ENCODE data around the gene TAF11L4. TPM values are rescaled to one million over a fixed set of nuclear protein-coding genes. Genes with fewer than 3 reads are reported as not detected.

TAF11L4 gene
- total and polyA plus RNA-seq, 2 of the 4 experiments (the other 2 are of a cell fraction): not detected

GRCh38 chr5:17492770-17493169 is 28.8 kb upstream of the TAF11L4 start:
- H3K27me3 ChIP-seq (ENCODE audit: control insufficient read depth, insufficient read depth, low read length): peaks cover 6% of the 10 kb centered on the region
- in situ Hi-C loops (cut with MboI; ENCODE audit: low sequenced_read_pairs): no loop called here
- H2BK120ac ChIP-seq (ENCODE audit: low read depth, low read length): no peak overlapping the region
- no peak overlapping the region for H3K4me3 ChIP-seq (ENCODE audit: insufficient read depth, low read depth, low read length)
- ATAC-seq (ENCODE audit: low read depth): no peak
- H4K91ac ChIP-seq (ENCODE audit: insufficient read depth, low read depth, low read length): no peak overlapping the region
- no peak overlapping the region for H3K4ac ChIP-seq (ENCODE audit: low read depth, low read length)
- BruUV-seq (replicated peaks): no TSS peak
- no peak overlapping the region for H3K27ac ChIP-seq (ENCODE audit: insufficient read depth, low read length)
- ChIA-PET CTCF (no interaction called here), POLR2A (ENCODE audit: unreplicated experiment) (no interaction called here)
- no peaks in the 10 kb centered on the region for H3K9me3 ChIP-seq (ENCODE audit: control insufficient read depth, insufficient read depth, low read length)
- no peaks in the 10 kb centered on the region for H3K79me1 ChIP-seq (ENCODE audit: low read depth in 1 of 2, low read length in 2 of 2)
- no peak overlapping the region for H3K56ac ChIP-seq (ENCODE audit: extremely low read depth, insufficient read depth, low read length)
- H2AFZ ChIP-seq (replicated peaks; ENCODE audit: low read length, poor library complexity): no peak overlapping the region
- no peak overlapping the region for H3K14ac ChIP-seq (replicated peaks; ENCODE audit: low read depth, low read length)
- no peak overlapping the region for H3K9ac ChIP-seq (ENCODE audit: low read depth, low read length)
- H2AK5ac ChIP-seq (ENCODE audit: low read depth, low read length): no peak overlapping the region
- H4K5ac ChIP-seq (ENCODE audit: low read depth, low read length): no peak overlapping the region
- no CpG with 5 or more reads among the region's 3 CpGs for WGBS, 2 experiments (ENCODE audit: extremely low coverage in 2 of 2, insufficient read length in 1 of 2)
- no peak for DNase-seq
- H3K9me1 ChIP-seq (ENCODE audit: insufficient read depth, low read length): no peaks in the 10 kb centered on the region
- H2BK15ac ChIP-seq (ENCODE audit: low read depth, low read length): no peak overlapping the region
- H2AK9ac ChIP-seq (replicated peaks; ENCODE audit: low read depth, low read length, poor library complexity): no peak overlapping the region
- no peak overlapping the region for H3K23ac ChIP-seq (ENCODE audit: low read depth, low read length)
- no peak overlapping the region for H3K18ac ChIP-seq (ENCODE audit: low read depth, low read length)
- TF ChIP-seq RFX5 (IDR thresholded peaks at IDR 0.05; ENCODE audit: low read depth, low read length): no peak
- no peak for TF ChIP-seq MAFK (IDR thresholded peaks at IDR 0.05; ENCODE audit: low read depth, low read length)
- TF ChIP-seq, protein P1, sequence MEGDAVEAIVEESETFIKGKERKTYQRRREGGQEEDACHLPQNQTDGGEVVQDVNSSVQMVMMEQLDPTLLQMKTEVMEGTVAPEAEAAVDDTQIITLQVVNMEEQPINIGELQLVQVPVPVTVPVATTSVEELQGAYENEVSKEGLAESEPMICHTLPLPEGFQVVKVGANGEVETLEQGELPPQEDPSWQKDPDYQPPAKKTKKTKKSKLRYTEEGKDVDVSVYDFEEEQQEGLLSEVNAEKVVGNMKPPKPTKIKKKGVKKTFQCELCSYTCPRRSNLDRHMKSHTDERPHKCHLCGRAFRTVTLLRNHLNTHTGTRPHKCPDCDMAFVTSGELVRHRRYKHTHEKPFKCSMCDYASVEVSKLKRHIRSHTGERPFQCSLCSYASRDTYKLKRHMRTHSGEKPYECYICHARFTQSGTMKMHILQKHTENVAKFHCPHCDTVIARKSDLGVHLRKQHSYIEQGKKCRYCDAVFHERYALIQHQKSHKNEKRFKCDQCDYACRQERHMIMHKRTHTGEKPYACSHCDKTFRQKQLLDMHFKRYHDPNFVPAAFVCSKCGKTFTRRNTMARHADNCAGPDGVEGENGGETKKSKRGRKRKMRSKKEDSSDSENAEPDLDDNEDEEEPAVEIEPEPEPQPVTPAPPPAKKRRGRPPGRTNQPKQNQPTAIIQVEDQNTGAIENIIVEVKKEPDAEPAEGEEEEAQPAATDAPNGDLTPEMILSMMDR (conservative IDR thresholded peaks at IDR 0.05; ENCODE audit: low read depth, low read length): no peak
- no peak for TF ChIP-seq RAD21 (IDR thresholded peaks at IDR 0.05; ENCODE audit: low read length)
- no peak for TF ChIP-seq CHD1 (IDR thresholded peaks at IDR 0.05; ENCODE audit: low read depth, low read length)
- no peak for TF ChIP-seq BHLHE40 (IDR thresholded peaks at IDR 0.05; ENCODE audit: low read depth, low read length)
- TF ChIP-seq, protein P2, sequence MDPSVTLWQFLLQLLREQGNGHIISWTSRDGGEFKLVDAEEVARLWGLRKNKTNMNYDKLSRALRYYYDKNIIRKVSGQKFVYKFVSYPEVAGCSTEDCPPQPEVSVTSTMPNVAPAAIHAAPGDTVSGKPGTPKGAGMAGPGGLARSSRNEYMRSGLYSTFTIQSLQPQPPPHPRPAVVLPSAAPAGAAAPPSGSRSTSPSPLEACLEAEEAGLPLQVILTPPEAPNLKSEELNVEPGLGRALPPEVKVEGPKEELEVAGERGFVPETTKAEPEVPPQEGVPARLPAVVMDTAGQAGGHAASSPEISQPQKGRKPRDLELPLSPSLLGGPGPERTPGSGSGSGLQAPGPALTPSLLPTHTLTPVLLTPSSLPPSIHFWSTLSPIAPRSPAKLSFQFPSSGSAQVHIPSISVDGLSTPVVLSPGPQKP (IDR thresholded peaks at IDR 0.05; ENCODE audit: borderline replicate concordance, low read depth, low read length): no peak
- TF ChIP-seq NFE2L2 (IDR thresholded peaks at IDR 0.05; ENCODE audit: low read depth, low read length): no peak
- no peak for TF ChIP-seq POLR2A (IDR thresholded peaks at IDR 0.05; ENCODE audit: low read depth, low read length)
- no peak for TF ChIP-seq CEBPB (IDR thresholded peaks at IDR 0.05; ENCODE audit: low read depth, low read length)
- no peak for TF ChIP-seq MAZ (IDR thresholded peaks at IDR 0.05; ENCODE audit: borderline replicate concordance, low read depth, low read length)
- no peak for TF ChIP-seq RCOR1 (IDR thresholded peaks at IDR 0.05; ENCODE audit: insufficient replicate concordance, low read length)
- TF ChIP-seq MXI1 (IDR thresholded peaks at IDR 0.05; ENCODE audit: borderline replicate concordance, low read depth, low read length): no peak
- dilution Hi-C loops (cut with HindIII; ENCODE audit: low sequenced_read_pairs, unreplicated experiment): no loop called here
- no peak overlapping the region for H2BK20ac ChIP-seq (ENCODE audit: low read depth, low read length)
- no peaks in the 10 kb centered on the region for H4K20me1 ChIP-seq (ENCODE audit: insufficient read depth, low read length)
- no peak overlapping the region for H4K8ac ChIP-seq (ENCODE audit: low read depth in 2 of 2, low read length in 2 of 2)
- intact Hi-C loops (cut with micrococcal nuclease): no loop called here
- H2BK5ac ChIP-seq (ENCODE audit: low read depth, low read length, poor library complexity, severe bottlenecking): no peak overlapping the region
- H3K4me1 ChIP-seq (ENCODE audit: control insufficient read depth, insufficient read depth, low read length): no peaks in the 10 kb centered on the region
- no peak overlapping the region for H3K4me2 ChIP-seq (ENCODE audit: low read depth, low read length)
- H3K36me3 ChIP-seq (ENCODE audit: control insufficient read depth, insufficient read depth, low read length): no peaks in the 10 kb centered on the region
